GM12891 (cell line): ENCODE measurements around the gene GBX2.
"Not testable (repeated sequence)": the region's sequence is repeated elsewhere in the genome, so short reads cannot be mapped to it uniquely, and the experiment has no call there.

Experiments used
- DNase-seq: peaks from one replicate; pipeline ENCODE4 v3.0.0; 2011; ENCODE audit warnings: low spot score; ENCODE audit not compliant: insufficient read length
- FAIRE-seq: peaks from 2 replicates; lab custom pipeline; 2011; peaks lifted over from hg19 to GRCh38; lab: Jason Lieb, UNC
- PAX5 ChIP-seq: IDR thresholded peaks from 2 replicates; pipeline ENCODE4 v1.6.1; 2011; ENCODE audit warnings: low read length, moderate library complexity, mild to moderate bottlenecking; ENCODE audit not compliant: insufficient read depth, severe bottlenecking
- POLR2A ChIP-seq: IDR thresholded peaks from 2 replicates; pipeline ENCODE4 v1.6.1; 2011; ENCODE audit warnings: low read depth, low read length, control low read depth
- POLR2AphosphoS5 ChIP-seq: IDR thresholded peaks from 2 replicates; pipeline ENCODE4 v1.6.1; 2011; ENCODE audit warnings: low read depth, low read length, control low read depth
- POU2F2 ChIP-seq: IDR thresholded peaks from 2 replicates; pipeline ENCODE4 v1.6.1; 2011; ENCODE audit warnings: low read depth, mild to moderate bottlenecking, control low read depth, low read length, moderate library complexity
- SPI1 ChIP-seq: IDR thresholded peaks from 2 replicates; pipeline ENCODE4 v1.6.1; 2011; ENCODE audit warnings: low read depth, low read length, control low read depth
- TAF1 ChIP-seq: IDR thresholded peaks from 2 replicates; pipeline ENCODE4 v1.6.1; 2011; ENCODE audit warnings: low read depth, low read length, control low read depth

GBX2 gene

GRCh38 chr2:236157366-236157765 lies 10.8 kb downstream of the GBX2 start:
- no peak for FAIRE-seq
- TF ChIP-seq POU2F2 (no peak), POLR2A (no peak)

GRCh38 chr2:236156860-236157194 lies 11.4 kb downstream of the GBX2 start:
- no peak for FAIRE-seq
- TF ChIP-seq TAF1 (no peak), POLR2AphosphoS5 (no peak), PAX5 (no peak), POLR2A (no peak), SPI1 (no peak), POU2F2 (no peak)
- DNase-seq = no peak

More at GRCh38 chr2:236157366-236157765, 10.8 kb downstream of the GBX2 start:
- DNase-seq = no peak

- no peak for FAIRE-seq
- TF ChIP-seq POU2F2 = no peak
- TF ChIP-seq POLR2AphosphoS5 = no peak
- TF ChIP-seq TAF1 = no peak
- no peak for TF ChIP-seq POLR2A
- TF ChIP-seq SPI1 = no peak
- TF ChIP-seq PAX5 = no peak
- no peak for DNase-seq
These were observed 11.9 kb downstream of the GBX2 start for GRCh38 chr2:236156095-236156859.

GRCh38 chr2:236155406-236155805 lies 12.8 kb downstream of the GBX2 start:
- TF ChIP-seq POLR2A = no peak
- no peak for TF ChIP-seq POLR2AphosphoS5
- no peak for TF ChIP-seq TAF1
- TF ChIP-seq PAX5 = no peak
- FAIRE-seq (no peak), DNase-seq (no peak)

GRCh38 chr2:236146436-236146835 lies 21.8 kb downstream of the GBX2 start:
- DNase-seq = no peak
- TF ChIP-seq PAX5 = no peak
- TF ChIP-seq POLR2A = no peak
- no peak for TF ChIP-seq TAF1
- no peak for TF ChIP-seq POU2F2
- FAIRE-seq = no peak

- no peak for TF ChIP-seq POU2F2
- no peak for TF ChIP-seq SPI1
- no peak for TF ChIP-seq POLR2AphosphoS5
- TF ChIP-seq TAF1 = no peak
- TF ChIP-seq PAX5 = no peak
- TF ChIP-seq POLR2A = no peak
- no peak for DNase-seq
- no peak for FAIRE-seq
These were observed 24.4 kb downstream of the GBX2 start for GRCh38 chr2:236143811-236144210.

GRCh38 chr2:236141616-236142015 lies 26.6 kb downstream of the GBX2 start:
- FAIRE-seq, DNase-seq: not testable (repeated sequence)

GRCh38 chr2:236137066-236137465 lies 31.1 kb downstream of the GBX2 start:
- no peak for DNase-seq
- FAIRE-seq = no peak
- TF ChIP-seq PAX5 (no peak), POLR2A (no peak), POU2F2 (no peak), SPI1 (no peak), POLR2AphosphoS5 (no peak), TAF1 (no peak)

- TF ChIP-seq POLR2A (no peak), POLR2AphosphoS5 (no peak), SPI1 (no peak), POU2F2 (no peak), PAX5 (no peak), TAF1 (no peak)
- DNase-seq (no peak), FAIRE-seq (no peak)
These were observed 31.6 kb downstream of the GBX2 start for GRCh38 chr2:236136538-236136937.

GRCh38 chr2:236133410-236134012 lies 34.7 kb downstream of the GBX2 start:
- TF ChIP-seq PAX5 (no peak), POU2F2 (no peak), SPI1 (no peak), POLR2A (no peak), POLR2AphosphoS5 (no peak), TAF1 (no peak)
- no peak for FAIRE-seq
- no peak for DNase-seq
